ENCODE data around the gene GDF15. TPM values are rescaled to one million over a fixed set of nuclear protein-coding genes. Genes with fewer than 3 reads are reported as not detected.
A peak's percentile ranks its signal among the peaks of the same experiment; 100 is the strongest.

GDF15 gene
- total and polyA plus RNA-seq, 2 donors (not counting 3 experiments of a cell fraction or from before 2014, with no cell fraction given) = 165 to 206 TPM

DNA sequence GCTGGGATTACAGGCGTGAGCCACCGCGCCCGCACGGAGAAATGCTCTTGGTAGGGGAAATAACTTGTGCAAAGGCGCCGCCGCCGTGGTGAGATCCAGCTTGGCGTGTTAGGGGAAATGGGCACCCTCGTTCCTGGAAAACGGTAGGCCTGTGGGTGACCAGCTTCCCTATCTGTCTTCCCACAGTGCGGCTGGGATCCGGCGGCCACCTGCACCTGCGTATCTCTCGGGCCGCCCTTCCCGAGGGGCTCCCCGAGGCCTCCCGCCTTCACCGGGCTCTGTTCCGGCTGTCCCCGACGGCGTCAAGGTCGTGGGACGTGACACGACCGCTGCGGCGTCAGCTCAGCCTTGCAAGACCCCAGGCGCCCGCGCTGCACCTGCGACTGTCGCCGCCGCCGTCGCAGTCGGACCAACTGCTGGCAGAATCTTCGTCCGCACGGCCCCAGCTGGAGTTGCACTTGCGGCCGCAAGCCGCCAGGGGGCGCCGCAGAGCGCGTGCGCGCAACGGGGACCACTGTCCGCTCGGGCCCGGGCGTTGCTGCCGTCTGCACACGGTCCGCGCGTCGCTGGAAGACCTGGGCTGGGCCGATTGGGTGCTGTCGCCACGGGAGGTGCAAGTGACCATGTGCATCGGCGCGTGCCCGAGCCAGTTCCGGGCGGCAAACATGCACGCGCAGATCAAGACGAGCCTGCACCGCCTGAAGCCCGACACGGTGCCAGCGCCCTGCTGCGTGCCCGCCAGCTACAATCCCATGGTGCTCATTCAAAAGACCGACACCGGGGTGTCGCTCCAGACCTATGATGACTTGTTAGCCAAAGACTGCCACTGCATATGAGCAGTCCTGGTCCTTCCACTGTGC, 2.4 kb downstream of the GDF15 start:
- peak; percentile 73 for DNase-seq (ENCODE audit: low read depth, low spot score)
- ChIA-PET POLR2A (interaction anchor here (0.5 to 3.6 kb wide), 6 partner anchors 16 to 107 kb away, joined by 3 to 87 read pairs (median 4); partner anchors contain the start of gene JUND), CTCF (interaction anchor here (0.5 to 9.4 kb wide), 18 partner anchors 9 to 228 kb away, joined by 3 to 115 read pairs (median 6); partner anchors contain the start of genes JUND, LRRC25, PGPEP1 and SSBP4)
- Histone ChIP-seq H4K20me1 (replicated peaks; ENCODE audit: control insufficient read depth, extremely low read depth, insufficient read depth, low read length) (no peaks in the 10 kb centered on the region), H3K36me3 (ENCODE audit: control insufficient read depth in 2 of 2, extremely low read depth in 1 of 2, insufficient read depth in 2 of 2, low read length in 2 of 2) (peaks cover 0 to 9% of the 10 kb centered on the region in 2 experiments), H3K27me3 (ENCODE audit: control insufficient read depth in 2 of 2, insufficient read depth in 2 of 2, low read length in 2 of 2) (no peaks in the 10 kb centered on the region), H3K79me2 (ENCODE audit: control insufficient read depth, insufficient read depth, low read length) (peaks cover 26% of the 10 kb centered on the region), H2AFZ (ENCODE audit: low read depth, low read length) (peak overlapping the region; percentile 4), H3K4me2 (ENCODE audit: insufficient read depth, low read length) (peak overlapping the region; percentile 92), H3K4me1 (ENCODE audit: control insufficient read depth, extremely low read depth, insufficient read depth, low read length) (peaks cover 21% of the 10 kb centered on the region), H3K9me3 (replicated peaks; ENCODE audit: control insufficient read depth, insufficient read depth, low read length) (no peaks in the 10 kb centered on the region), H3K9ac (replicated peaks; ENCODE audit: extremely low read depth, insufficient read depth, low read length) (peak overlapping the region; percentile 91), H3K9me1 (replicated peaks; ENCODE audit: control insufficient read depth, extremely low read depth, insufficient read depth, low read length) (no peaks in the 10 kb centered on the region), H3K27ac (ENCODE audit: insufficient read depth, low read depth, low read length) (no peak overlapping the region), H3K4me3 (replicated peaks in 1 of 3; ENCODE audit: insufficient read depth in 1 of 3, low read depth in 1 of 3, low read length in 3 of 3) (peak overlapping the region; percentile 71 to 97 (median 94))
- dilution Hi-C loops (cut with MboI; ENCODE audit: extremely low pct_ligation_motif_present, low sequenced_read_pairs) (no loop called here), intact Hi-C loops (cut with micrococcal nuclease) (loop anchor here (1.0 kb wide), 1 partner anchor 22 kb away; no protein-coding TSS in a partner anchor)
- no TSS peak for BruUV-seq (replicated peaks)
- TF ChIP-seq MYC (IDR thresholded peaks at IDR 0.05; ENCODE audit: low read depth, low read length) = no peak
- TF ChIP-seq, protein P1, sequence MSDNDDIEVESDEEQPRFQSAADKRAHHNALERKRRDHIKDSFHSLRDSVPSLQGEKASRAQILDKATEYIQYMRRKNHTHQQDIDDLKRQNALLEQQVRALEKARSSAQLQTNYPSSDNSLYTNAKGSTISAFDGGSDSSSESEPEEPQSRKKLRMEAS (IDR thresholded peaks at IDR 0.05; ENCODE audit: insufficient read depth, insufficient read length) = no peak
- TF ChIP-seq, protein P2, sequence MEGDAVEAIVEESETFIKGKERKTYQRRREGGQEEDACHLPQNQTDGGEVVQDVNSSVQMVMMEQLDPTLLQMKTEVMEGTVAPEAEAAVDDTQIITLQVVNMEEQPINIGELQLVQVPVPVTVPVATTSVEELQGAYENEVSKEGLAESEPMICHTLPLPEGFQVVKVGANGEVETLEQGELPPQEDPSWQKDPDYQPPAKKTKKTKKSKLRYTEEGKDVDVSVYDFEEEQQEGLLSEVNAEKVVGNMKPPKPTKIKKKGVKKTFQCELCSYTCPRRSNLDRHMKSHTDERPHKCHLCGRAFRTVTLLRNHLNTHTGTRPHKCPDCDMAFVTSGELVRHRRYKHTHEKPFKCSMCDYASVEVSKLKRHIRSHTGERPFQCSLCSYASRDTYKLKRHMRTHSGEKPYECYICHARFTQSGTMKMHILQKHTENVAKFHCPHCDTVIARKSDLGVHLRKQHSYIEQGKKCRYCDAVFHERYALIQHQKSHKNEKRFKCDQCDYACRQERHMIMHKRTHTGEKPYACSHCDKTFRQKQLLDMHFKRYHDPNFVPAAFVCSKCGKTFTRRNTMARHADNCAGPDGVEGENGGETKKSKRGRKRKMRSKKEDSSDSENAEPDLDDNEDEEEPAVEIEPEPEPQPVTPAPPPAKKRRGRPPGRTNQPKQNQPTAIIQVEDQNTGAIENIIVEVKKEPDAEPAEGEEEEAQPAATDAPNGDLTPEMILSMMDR (IDR thresholded peaks at IDR 0.05; ENCODE audit: extremely low read depth in 1 of 2, insufficient read depth in 1 of 2, low read depth in 1 of 2, low read length in 2 of 2) = peak; percentile 97 to 99
- TF ChIP-seq FOS (IDR thresholded peaks at IDR 0.05; ENCODE audit: borderline replicate concordance, insufficient read depth, low read length) = no peak
- TF ChIP-seq POLR2A (IDR thresholded peaks at IDR 0.05; ENCODE audit: low read depth, low read length) = peak; percentile 32
- TF ChIP-seq JUN (IDR thresholded peaks at IDR 0.05; ENCODE audit: borderline replicate concordance, insufficient read depth, insufficient read length, low read depth) = no peak
- TF ChIP-seq GATA2 (IDR thresholded peaks at IDR 0.05; ENCODE audit: insufficient read depth, insufficient read length, low read depth, low read length) = no peak
- TF ChIP-seq EZH2 (IDR thresholded peaks at IDR 0.05; ENCODE audit: borderline replicate concordance, low read depth, low read length, severe bottlenecking) = no peak
- TF ChIP-seq POLR2AphosphoS5 (IDR thresholded peaks at IDR 0.05; ENCODE audit: insufficient read depth, low read depth, low read length) = peak; percentile 74
- FAIRE-seq = peak; percentile 52

All from endothelial cell of umbilical vein (primary cell).